AG09309 (cell line): ENCODE data around the gene ZNF709.
"Not testable (repeated sequence)": the region's sequence is repeated elsewhere in the genome, so short reads cannot be mapped to it uniquely, and the experiment has no call there.

Experiments used
- DNase-seq: peaks from one replicate; pipeline ENCODE4 v3.0.0-alpha.2; 2010; ENCODE audit warnings: low read depth
- H3K4me3 ChIP-seq: 2 replicates; pipeline ENCODE4 v1.5.1; 2011; ENCODE audit warnings: mild to moderate bottlenecking, low read depth, low read length, moderate library complexity; ENCODE audit not compliant: control insufficient read depth
- CTCF ChIP-seq: IDR thresholded peaks from 2 replicates; pipeline ENCODE4 v1.5.1; 2011; ENCODE audit warnings: mild to moderate bottlenecking, low read depth, low read length, inconsistent platforms; ENCODE audit not compliant: insufficient read depth, control insufficient read depth; ENCODE audit errors: missing control alignments

The ZNF709 gene

GRCh38 chr19:12425236-12425887 is 59.3 kb downstream of the ZNF709 start:
- DNase-seq = no peak
- H3K4me3 ChIP-seq = no peak overlapping the region
- TF ChIP-seq CTCF = no peak

- H3K4me3 ChIP-seq, DNase-seq: not testable (repeated sequence)
Observed at GRCh38 chr19:12417273-12417672, 67.3 kb downstream of the ZNF709 start.

- H3K4me3 ChIP-seq = no peak overlapping the region
- no peak for TF ChIP-seq CTCF
- DNase-seq = no peak
Observed at GRCh38 chr19:12411893-12412292, 72.7 kb downstream of the ZNF709 start.
